H1 (cell line): ENCODE results near the gene MBP.

Experiments used
- ATF3 ChIP-seq: IDR thresholded peaks from 2 replicates; pipeline ENCODE4 v1.6.1; 2011; ENCODE audit warnings: low read depth, mild to moderate bottlenecking, low read length; ENCODE audit not compliant: insufficient read depth
- EZH2 ChIP-seq: fragments of 200-600 bp; sonication (generic); IDR thresholded peaks from 2 replicates; pipeline ENCODE4 v1.7.1; 2012; ENCODE audit warnings: low read depth, mild to moderate bottlenecking, moderate library complexity, low read length, inconsistent platforms; ENCODE audit not compliant: severe bottlenecking
- JUND ChIP-seq: IDR thresholded peaks from 2 replicates; pipeline ENCODE4 v1.6.1; 2011; ENCODE audit warnings: mild to moderate bottlenecking, improper control_type of control experiment, low read length
- POLR2A ChIP-seq, 2 experiments: IDR thresholded peaks; 1 replicate in 1 of 2; 2 replicates in 1 of 2; pipeline ENCODE4 v1.6.1; 2011; ENCODE audit warnings: low read depth in 2 of 2, low read length in 2 of 2, mild to moderate bottlenecking in 2 of 2; ENCODE audit errors: control extremely low read depth in 1 of 2
- TF ChIP-seq, protein P1 (sequence below): IDR thresholded peaks from 2 replicates; pipeline ENCODE4 v1.6.1; 2011; ENCODE audit warnings: low read length, improper control_type of control experiment

DNA sequence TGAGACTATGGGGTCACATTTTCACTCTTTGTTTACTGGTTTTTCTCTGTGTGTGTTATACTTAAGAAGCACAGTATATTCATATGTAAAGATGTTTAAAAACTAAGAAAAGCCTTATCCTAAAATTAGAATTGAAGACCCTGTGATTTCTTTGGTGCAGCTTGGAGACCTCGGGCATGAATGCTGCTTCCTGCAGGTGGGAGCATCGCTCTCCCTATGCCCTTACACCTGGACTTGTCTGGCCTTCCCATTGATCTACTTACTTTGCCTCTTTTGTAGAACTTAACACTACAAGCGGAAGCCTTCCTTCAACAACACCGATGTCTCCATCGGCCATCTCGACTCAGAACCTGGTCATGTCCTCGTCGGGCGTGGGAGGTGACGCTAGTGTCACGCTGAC, 195.7 kb downstream of the MBP start:
- TF ChIP-seq JUND (no peak), POLR2A (IDR thresholded peaks at IDR 0.05; ENCODE audit: control extremely low read depth in 1 of 2, low read depth in 2 of 2, low read length in 2 of 2) (no peak), EZH2 (no peak), ATF3 (no peak)
- TF ChIP-seq, protein P1, sequence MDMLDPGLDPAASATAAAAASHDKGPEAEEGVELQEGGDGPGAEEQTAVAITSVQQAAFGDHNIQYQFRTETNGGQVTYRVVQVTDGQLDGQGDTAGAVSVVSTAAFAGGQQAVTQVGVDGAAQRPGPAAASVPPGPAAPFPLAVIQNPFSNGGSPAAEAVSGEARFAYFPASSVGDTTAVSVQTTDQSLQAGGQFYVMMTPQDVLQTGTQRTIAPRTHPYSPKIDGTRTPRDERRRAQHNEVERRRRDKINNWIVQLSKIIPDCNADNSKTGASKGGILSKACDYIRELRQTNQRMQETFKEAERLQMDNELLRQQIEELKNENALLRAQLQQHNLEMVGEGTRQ, result no peak
